Prostate gland (tissue), 2 donors: Measurements from ENCODE around the gene KRTAP4-16.

Experiments
- CTCF ChIP-seq, 4 experiments: fragments of 200-600 bp in 2 of 4; fragments of 450-650 bp in 2 of 4; sonication (generic) in 2 of 4; IDR thresholded peaks; 1 replicate in 3 of 4; 2 replicates in 1 of 4; pipeline ENCODE4 v1.5.1; 2016 to 2019; ENCODE audit warnings: antibody characterized with exemption in 4 of 4, mild to moderate bottlenecking in 2 of 4, moderate library complexity in 2 of 4
- POLR2A ChIP-seq: fragments of 450-650 bp; IDR thresholded peaks from one replicate; pipeline ENCODE4 v1.6.1; 2016; ENCODE audit warnings: antibody characterized with exemption, mild to moderate bottlenecking
- POLR2AphosphoS5 ChIP-seq: sonication (generic); formaldehyde crosslinking; IDR thresholded peaks from one replicate; pipeline ENCODE4 v1.6.1; 2017; ENCODE audit warnings: antibody characterized with exemption

DNA sequence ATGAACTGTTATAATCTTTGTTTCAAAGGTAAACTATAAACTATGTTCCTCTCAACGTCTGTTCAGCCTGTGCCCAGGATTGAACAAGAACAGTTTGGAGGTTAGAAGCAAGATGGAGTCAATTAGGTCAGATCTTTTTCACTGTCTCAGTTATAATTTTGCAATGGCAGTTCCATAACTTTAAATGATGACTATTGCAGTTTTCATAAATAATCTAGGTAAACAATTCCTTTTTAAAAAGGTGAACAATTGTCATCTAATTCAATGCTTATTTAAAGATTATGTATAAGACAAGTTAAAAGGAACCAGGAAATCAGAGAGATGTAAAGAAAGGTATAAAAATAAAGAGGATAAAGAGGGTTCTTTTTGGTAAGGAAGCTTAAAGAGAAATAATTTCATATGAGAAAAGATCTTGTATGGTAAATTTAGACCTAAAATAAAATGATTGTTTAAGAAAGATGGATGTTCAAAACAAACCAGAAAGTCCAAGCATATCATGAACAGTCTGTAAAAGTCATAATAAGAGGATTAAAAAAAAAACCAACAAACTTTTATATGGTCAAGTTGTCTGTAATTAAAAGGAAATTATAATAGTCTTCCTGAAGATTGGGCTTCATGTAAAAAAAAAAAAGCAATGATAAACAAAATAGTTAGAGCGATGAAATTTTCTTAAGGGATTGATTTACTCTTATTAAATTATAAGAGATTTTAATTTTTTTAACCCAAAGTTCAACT is 9.3 kb upstream of the KRTAP4-16 start:
- TF ChIP-seq CTCF (IDR thresholded peaks at IDR 0.05) (no peak), POLR2A (no peak), POLR2AphosphoS5 (no peak)
